Smooth muscle cell (in vitro differentiated cells): ENCODE results near the gene SLC2A4RG. TPM values are rescaled to one million over a fixed set of nuclear protein-coding genes. Genes with fewer than 3 reads are reported as not detected.

ENCODE experiments used
- DNase-seq: peaks from one replicate; lab custom pipeline; 2025; ENCODE audit not compliant: unreplicated experiment; lab: John Stamatoyannopoulos, UW
- H2AFZ ChIP-seq: fragments of 200-600 bp; sonication (generic); 2 replicates; pipeline ENCODE4 v1.6.0; 2016; ENCODE audit warnings: antibody characterized with exemption, low read depth, mild to moderate bottlenecking
- H3F3A ChIP-seq: fragments of 200-600 bp; sonication (generic); 2 replicates; pipeline ENCODE4 v1.6.0; 2017; ENCODE audit warnings: antibody characterized with exemption, low read depth
- H3K27ac ChIP-seq: fragments of 200-600 bp; sonication (generic); 2 replicates; pipeline ENCODE4 v1.5.1; 2016; ENCODE audit warnings: low read depth, mild to moderate bottlenecking
- H3K27me3 ChIP-seq: fragments of 200-600 bp; sonication (generic); 2 replicates; pipeline ENCODE4 v1.6.1; 2016; ENCODE audit warnings: low read depth, mild to moderate bottlenecking
- H3K36me3 ChIP-seq: fragments of 200-600 bp; sonication (generic); 2 replicates; pipeline ENCODE4 v1.5.1; 2016; ENCODE audit warnings: low read depth
- H3K4me1 ChIP-seq: fragments of 200-600 bp; sonication (generic); 2 replicates; pipeline ENCODE4 v1.5.1; 2016; ENCODE audit warnings: low read depth
- H3K4me2 ChIP-seq: fragments of 200-600 bp; sonication (generic); 2 replicates; pipeline ENCODE4 v1.6.0; 2016; ENCODE audit warnings: mild to moderate bottlenecking
- H3K4me3 ChIP-seq: fragments of 200-600 bp; sonication (generic); 2 replicates; pipeline ENCODE4 v1.5.1; 2016; ENCODE audit warnings: mild to moderate bottlenecking
- H3K79me2 ChIP-seq: fragments of 200-600 bp; sonication (generic); 2 replicates; pipeline ENCODE4 v1.6.0; 2016; ENCODE audit warnings: low read depth, mild to moderate bottlenecking
- H3K9ac ChIP-seq: fragments of 200-600 bp; sonication (generic); 2 replicates; pipeline ENCODE4 v1.6.0; 2016; ENCODE audit warnings: low read depth
- H3K9me3 ChIP-seq: fragments of 200-600 bp; sonication (generic); replicated peaks from 2 replicates; pipeline ENCODE4 v1.5.1; 2016; ENCODE audit warnings: low read depth
- H4K20me1 ChIP-seq: fragments of 200-600 bp; sonication (generic); 2 replicates; pipeline ENCODE4 v1.6.0; 2016; ENCODE audit warnings: low read depth
- CTCF ChIP-seq: fragments of 200-600 bp; sonication (generic); IDR thresholded peaks from 2 replicates; pipeline ENCODE4 v1.5.1; 2017; ENCODE audit warnings: borderline replicate concordance, mild to moderate bottlenecking, antibody characterized with exemption; ENCODE audit not compliant: insufficient read depth, poor library complexity, severe bottlenecking
- WGBS: methylation state at CpG from one replicate; pipeline ENCODE4 v1.1.7; 2016; ENCODE audit warnings: low lambda C conversion rate; 5-methylcytosine and 5-hydroxymethylcytosine counted together
- polyA plus RNA-seq: library from polyadenylated mRNA; unstranded; fragments of >200 nt; fragmentation: Nextera tagmentation; extraction: Ambion mirVana; gene quantifications from 2 replicates; pipeline ENCODE4 v1.2.1, GENCODE V29; 2016
- total RNA-seq: library from RNA; depleted of rRNA; stranded (reverse); fragments of >200 nt; gene quantifications from 2 replicates; pipeline ENCODE4 v1.2.3, GENCODE V29; 2014

SLC2A4RG gene
- total and polyA plus RNA-seq, 2 experiments from 2014 or later = 43.7 to 45.6 TPM

GRCh38 chr20:63702036-63702665 lies 37.4 kb upstream of the SLC2A4RG start:
- H3K27ac ChIP-seq = no peak overlapping the region
- H3K4me1 ChIP-seq = peaks cover 26% of the 10 kb centered on the region
- H3K4me2 ChIP-seq = no peak overlapping the region
- no peaks in the 10 kb centered on the region for H3F3A ChIP-seq
- TF ChIP-seq CTCF = no peak
- no peak for DNase-seq
- no peak overlapping the region for H2AFZ ChIP-seq
- no peak overlapping the region for H3K4me3 ChIP-seq
- no peaks in the 10 kb centered on the region for H3K36me3 ChIP-seq
- no peaks in the 10 kb centered on the region for H3K27me3 ChIP-seq
- 91% methylated on average over 16 of the region's 16 CpGs for WGBS
- no peaks in the 10 kb centered on the region for H4K20me1 ChIP-seq
- no peak overlapping the region for H3K9ac ChIP-seq
- no peaks in the 10 kb centered on the region for H3K9me3 ChIP-seq
- H3K79me2 ChIP-seq = peaks cover 16% of the 10 kb centered on the region

DNA sequence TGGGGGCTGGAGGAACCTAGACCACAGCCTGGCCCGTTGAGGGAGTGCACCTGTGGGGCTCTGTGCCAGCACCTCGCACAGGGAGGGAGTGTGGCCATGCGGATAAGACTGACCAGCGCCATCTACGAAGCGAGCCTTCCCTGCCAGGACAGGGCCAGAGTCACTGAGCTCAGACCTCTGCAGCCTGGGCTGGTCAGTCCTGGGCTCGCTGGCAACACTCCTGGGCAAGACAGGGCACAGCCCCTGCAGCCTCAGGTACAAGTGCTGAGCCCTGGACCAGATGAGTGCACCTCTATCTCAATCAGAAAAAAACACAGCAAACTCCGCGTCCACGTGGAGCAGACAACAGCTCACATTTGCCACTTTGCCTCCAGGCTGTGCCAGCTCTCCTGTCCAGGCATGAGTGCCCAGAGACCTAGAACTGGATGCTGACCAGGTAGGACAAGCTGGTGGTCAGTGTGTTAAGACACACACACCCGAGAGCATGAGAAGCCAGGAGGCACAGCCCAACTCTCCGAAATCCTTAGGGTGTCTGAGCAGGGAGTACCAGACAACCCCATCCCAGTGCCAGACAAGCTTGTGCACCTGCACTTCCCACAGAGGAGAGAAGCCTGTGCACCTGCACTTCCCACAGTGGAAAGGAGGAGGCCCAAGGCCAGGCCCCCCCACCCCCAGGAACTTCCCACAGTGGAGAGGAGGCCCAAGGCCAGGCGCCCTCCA lies 36.7 kb upstream of the SLC2A4RG start:
- peaks cover 19% of the 10 kb centered on the region for H3K4me1 ChIP-seq
- H3F3A ChIP-seq = no peaks in the 10 kb centered on the region
- no peaks in the 10 kb centered on the region for H3K9me3 ChIP-seq
- no peak overlapping the region for H3K4me3 ChIP-seq
- H3K4me2 ChIP-seq = no peak overlapping the region
- no peaks in the 10 kb centered on the region for H3K27me3 ChIP-seq
- H4K20me1 ChIP-seq = no peaks in the 10 kb centered on the region
- peaks cover 24% of the 10 kb centered on the region for H3K79me2 ChIP-seq
- H3K36me3 ChIP-seq = no peaks in the 10 kb centered on the region
- H2AFZ ChIP-seq = no peak overlapping the region
- H3K27ac ChIP-seq = no peak overlapping the region
- no peak overlapping the region for H3K9ac ChIP-seq
- DNase-seq = no peak
- TF ChIP-seq CTCF = no peak
- 87% methylated on average over 13 of the region's 13 CpGs for WGBS

DNA sequence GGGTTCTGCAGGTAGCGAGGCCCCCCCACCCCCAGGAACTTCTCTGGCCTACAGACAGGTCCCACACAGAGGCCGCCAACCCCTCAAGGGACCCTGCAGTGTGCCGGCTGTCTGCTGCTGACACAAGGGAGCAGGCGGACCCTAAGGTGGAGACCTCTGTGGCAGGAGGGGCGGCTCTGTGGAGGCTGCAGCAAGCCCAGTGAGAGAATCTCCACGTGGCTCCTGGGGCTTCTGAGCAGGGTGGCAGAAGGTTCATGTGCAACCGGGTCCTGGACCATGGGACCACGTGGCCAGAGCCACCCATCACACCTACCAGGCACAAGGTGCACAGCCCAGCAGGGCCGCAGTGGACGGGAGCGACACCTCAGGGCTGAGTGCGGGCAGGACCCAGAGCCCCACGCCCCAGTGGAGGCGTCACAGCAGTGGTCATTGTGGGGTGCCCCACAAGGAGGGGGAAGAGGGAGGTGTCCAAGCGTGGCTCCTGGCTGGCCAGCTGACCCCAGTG lies 36.1 kb upstream of the SLC2A4RG start:
- DNase-seq = no peak

More for the DNA sequence above, 36.1 kb upstream of the SLC2A4RG start:
- Histone ChIP-seq H3K79me2 (peaks cover 29% of the 10 kb centered on the region), H2AFZ (no peak overlapping the region), H3K9me3 (no peaks in the 10 kb centered on the region), H4K20me1 (peaks cover under 1% of the 10 kb centered on the region), H3K9ac (no peak overlapping the region), H3K4me2 (no peak overlapping the region), H3K4me1 (peaks cover 15% of the 10 kb centered on the region), H3F3A (no peaks in the 10 kb centered on the region), H3K27me3 (no peaks in the 10 kb centered on the region), H3K27ac (no peak overlapping the region), H3K36me3 (no peaks in the 10 kb centered on the region), H3K4me3 (no peak overlapping the region)
- TF ChIP-seq CTCF = no peak
- 94% methylated on average over 15 of the region's 15 CpGs for WGBS
